HG03066 (cell line): ENCODE measurements around the gene FREM1.
"Not testable (repeated sequence)": the region's sequence is repeated elsewhere in the genome, so short reads cannot be mapped to it uniquely, and the experiment has no call there.

Source experiments
- ATAC-seq: cut with Tn5 transposase; IDR thresholded peaks from one replicate; pipeline ENCODE4 v1.9.1; 2021; ENCODE audit warnings: low read depth; ENCODE audit not compliant: unreplicated experiment

The FREM1 gene

GRCh38 chr9:14909961-14910805 is at the start of gene FREM1:
TSS of gene FREM1 (minus strand) at chr9:14910428. CDS start at chr9:14868977, 41,451 bp downstream.
- ATAC-seq: no peak

- no peak for ATAC-seq
Observed at GRCh38 chr9:14958989-14959388, 48.8 kb upstream of the FREM1 start.

GRCh38 chr9:14957109-14957508 is 46.9 kb upstream of the FREM1 start:
- no peak for ATAC-seq

DNA sequence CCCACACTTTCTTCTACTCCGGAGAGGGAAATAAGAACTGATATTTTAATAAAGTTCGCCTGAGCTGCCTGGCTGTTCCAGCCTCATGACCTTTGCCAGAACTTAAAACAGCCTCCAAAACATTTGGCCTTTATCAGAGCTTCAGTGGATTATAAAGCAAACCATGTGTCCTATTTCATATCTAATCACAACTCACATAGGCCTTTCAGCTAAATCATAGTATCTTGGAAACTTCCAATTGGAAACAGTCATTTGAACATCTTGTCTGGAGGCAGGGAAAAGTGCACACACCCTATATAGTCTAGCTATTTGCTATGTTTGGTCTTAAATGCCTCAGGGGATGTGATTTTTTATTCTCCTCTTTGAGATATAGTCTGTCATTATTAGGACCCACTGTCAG is 46.0 kb upstream of the FREM1 start:
- ATAC-seq: no peak

GRCh38 chr9:14945351-14945750 is 35.1 kb upstream of the FREM1 start:
- no peak for ATAC-seq

DNA sequence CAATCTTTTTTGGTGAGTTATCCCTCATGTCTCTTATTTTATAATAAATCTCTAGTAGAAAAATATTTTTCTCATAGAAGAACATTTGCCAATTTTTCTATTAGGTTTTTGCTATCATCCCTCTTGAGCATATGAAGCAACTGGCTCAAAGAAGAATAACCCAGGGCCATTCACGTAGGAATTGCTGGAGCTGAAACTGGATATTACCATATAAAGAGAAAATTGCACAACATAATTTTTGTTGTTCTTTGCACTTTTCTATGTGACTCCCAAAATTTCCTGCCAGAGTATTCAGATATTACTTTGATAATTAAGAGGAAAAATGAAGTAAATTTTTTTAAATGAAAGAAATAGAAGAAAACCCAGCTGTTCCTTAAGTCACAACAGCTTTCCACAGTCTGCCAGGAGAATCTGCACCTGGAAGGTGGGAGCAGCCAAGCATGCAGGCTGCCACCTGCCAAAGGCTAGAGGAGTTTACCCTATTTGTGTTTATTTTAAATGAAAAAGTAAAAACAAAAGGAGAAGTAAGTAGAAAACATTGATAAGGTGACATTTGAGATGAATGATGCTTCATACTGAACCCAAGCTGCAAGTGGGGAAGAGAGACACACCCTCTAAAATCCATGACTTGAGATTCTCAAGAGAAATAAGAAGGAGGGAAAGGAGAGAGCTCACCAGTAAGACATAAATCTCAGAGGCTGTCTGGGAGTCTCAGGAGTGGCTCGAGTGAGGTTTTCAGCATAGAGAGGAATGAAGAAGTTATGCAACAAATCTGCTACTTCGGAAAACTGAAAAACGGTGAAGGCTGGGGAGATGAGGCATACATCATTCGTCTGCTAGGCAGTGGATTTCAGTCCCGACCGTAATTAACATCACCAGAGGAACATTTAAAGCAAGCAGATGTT is 31.5 kb upstream of the FREM1 start:
- ATAC-seq: no peak

- no peak for ATAC-seq
Observed at GRCh38 chr9:14939378-14939777, 29.1 kb upstream of the FREM1 start.

DNA sequence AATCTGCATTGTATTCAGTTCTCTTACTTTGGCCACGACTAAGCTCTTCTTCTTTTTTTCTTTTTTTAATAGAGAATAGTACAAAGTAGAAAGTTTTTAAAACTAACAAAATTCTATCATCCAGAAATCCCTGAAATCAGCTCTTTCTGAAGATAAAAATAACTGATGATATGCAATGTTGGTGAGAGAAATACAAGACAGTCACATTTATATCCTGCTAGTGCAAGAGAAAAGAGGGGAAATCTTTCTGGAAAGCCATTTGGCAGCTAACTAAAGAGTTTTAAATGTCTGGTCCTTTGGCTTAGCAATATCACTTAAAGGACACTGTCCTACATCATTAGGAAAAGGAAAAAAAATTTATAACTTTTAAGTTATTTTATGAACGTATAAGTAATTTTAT is 27.0 kb upstream of the FREM1 start:
- no peak for ATAC-seq

DNA sequence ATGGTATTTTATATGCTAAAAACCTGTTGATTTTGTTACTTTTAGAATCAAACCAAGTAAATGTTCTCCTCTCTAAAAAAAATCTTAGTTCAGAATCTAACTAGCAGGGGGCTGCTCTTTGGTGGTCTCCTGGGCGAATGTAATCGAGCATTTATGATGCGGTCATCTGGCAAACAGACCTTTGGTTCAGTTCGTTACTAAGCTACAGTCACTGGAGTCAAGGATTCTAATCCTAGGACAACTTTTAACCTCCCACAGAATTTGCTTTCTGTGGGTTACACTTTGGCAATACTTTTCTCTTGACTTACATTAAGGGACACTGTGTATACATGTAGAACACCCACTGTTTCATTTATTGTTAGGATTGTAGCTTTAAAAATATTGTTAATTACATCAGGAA is 26.3 kb upstream of the FREM1 start:
- ATAC-seq: no peak

DNA sequence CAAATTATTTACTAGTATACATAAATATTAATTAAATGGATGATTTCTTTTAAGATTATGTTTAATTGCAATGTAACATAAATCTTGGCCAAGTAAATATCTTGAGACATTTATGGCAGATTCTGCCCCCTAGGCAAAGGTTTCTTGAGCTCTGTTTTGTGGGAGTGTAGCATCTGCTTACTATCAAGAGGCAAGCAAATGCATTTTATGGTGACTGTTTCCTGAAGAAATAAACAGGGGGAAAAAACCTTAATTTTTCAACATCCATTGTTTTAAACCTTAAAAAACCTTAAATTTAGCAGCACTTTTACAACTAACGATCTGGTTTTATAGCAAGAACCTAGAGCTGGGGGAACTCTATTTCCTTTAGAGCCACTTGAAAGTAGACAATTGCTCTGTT is 25.7 kb upstream of the FREM1 start:
- ATAC-seq: no peak

- ATAC-seq: no peak
Observed at GRCh38 chr9:14935106-14935751, 25.0 kb upstream of the FREM1 start.

DNA sequence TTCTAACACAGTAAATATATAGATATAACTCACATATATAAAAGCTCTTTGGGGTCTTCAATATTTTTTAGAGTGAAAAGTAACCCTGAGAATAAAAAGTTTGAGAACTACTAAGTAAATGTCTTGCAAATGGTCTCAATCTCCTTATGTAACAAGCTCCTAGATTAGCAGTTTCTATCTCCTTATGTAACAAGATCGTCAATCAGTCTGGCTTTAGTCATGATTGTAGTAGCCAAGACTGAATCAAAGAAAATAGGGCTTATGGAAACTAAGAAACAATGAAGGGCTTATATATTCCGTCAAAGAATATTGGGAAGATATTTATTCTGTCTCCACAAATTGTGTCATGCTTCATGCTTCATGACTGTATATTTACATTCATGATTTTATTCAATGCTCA is 22.4 kb upstream of the FREM1 start:
- no peak for ATAC-seq

- ATAC-seq: no peak
Observed at GRCh38 chr9:14932231-14932630, 22.0 kb upstream of the FREM1 start.

DNA sequence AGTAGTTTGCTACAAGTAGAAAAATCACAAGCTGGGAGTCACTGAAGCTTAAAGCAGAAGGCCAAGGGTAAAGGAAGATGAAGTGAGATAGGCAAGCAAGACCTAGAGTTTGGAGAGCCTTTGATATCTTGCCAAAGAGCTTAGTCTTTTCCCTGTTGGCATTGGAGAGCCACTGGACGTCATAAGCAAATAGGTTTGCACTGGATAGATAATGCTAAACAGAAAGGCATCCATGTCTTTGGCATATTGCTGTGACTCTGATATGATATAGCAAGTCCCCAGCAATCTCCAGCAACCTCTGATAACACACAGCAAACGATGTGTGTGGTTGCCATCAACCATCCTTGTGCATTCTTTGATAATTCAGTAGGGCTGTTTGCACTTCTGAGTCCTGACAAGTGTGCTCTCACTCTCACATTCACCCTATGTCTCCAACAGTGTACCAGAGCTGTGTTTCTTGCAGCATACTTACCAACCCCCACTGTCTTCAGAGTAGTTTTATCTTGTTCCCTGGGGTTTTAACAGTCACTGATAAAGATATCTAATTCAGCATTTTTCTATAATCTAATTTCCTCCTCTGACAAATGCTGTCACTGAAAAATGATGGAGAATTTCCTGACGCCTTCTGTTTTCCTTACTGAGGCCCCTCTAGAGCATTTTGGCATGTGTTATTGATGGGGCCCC is 16.9 kb upstream of the FREM1 start:
- no peak for ATAC-seq

DNA sequence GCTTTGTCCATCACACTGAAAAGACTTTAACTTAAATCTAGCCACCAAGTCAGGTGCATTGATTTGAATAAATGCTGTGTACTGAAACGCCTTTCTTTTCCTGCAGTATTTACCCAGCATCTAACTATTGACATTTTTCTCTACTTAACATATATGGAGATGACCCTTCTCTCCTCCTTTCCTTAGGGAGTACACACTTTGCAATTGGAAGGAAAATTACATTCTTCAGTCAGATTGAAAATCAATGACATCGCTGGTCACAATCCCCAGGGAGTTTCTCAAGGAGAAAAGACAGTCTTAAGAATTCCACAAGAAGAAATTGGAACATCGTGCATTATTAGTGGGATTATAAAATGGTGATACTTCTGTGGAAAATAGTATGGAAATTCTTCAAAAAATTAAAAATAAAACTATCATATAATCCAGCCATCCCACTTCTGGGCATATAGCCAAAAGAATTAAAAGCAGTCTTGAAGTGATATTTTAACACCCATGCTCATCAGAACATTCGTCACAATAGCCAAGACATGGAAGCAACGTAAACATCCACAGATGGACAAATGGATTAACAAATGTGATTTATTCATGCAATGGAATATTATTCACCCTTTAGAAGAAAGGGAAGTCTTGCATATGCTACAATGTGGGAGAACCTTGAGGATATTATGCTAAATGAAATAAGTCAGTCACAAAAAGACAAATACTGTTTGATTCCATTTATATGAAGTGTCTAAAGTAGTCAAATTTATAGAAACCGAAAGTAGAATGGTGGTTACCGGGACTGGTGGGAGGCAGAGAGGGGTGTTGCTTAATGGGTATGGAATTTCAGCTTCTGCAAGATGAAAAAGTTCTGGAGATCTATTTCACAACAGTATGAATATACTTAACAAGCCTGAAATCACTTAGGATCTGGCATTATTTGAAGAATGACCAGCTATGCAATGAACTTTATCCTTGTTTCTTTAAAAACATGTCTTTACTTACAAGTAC is 14.3 kb upstream of the FREM1 start:
- ATAC-seq: no peak

GRCh38 chr9:14923701-14924100 is 13.5 kb upstream of the FREM1 start:
- no peak for ATAC-seq

DNA sequence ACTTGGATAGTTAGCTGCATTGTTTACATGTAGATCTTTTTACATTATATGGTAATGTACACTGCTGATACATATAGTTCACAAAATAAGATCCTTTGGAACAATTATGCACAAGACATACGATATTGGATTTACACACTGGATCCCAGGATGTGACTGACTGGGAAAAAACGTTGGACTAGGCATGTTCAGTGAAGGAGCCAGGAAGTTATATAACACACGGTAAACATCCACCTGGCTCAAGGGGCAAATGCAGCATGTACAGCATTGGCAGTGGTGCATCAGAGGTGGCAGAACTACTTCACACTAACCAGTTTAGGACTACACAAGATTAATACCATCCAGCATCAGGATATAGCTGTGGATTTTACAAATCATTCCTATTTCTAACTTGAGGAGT is 10.6 kb upstream of the FREM1 start:
- not testable (repeated sequence) for ATAC-seq

- ATAC-seq: no peak
Observed at GRCh38 chr9:14913366-14913765, 3.1 kb upstream of the FREM1 start.

GRCh38 chr9:14912859-14913258 is 2.6 kb upstream of the FREM1 start:
- ATAC-seq: no peak
